H1 (cell line): Measurements from ENCODE around the gene KRT17.

ENCODE experiments used
- EZH2 ChIP-seq: fragments of 200-600 bp; sonication (generic); IDR thresholded peaks from 2 replicates; pipeline ENCODE4 v1.7.1; 2012; ENCODE audit warnings: low read depth, mild to moderate bottlenecking, moderate library complexity, low read length, inconsistent platforms; ENCODE audit not compliant: severe bottlenecking
- MAFK ChIP-seq: IDR thresholded peaks from 2 replicates; pipeline ENCODE4 v1.6.1; 2012; ENCODE audit warnings: low read depth, mild to moderate bottlenecking, improper control_type of control experiment, low read length
- NRF1 ChIP-seq: IDR thresholded peaks from 2 replicates; pipeline ENCODE4 v1.6.1; 2011; ENCODE audit warnings: mild to moderate bottlenecking, low read depth, low read length, improper control_type of control experiment
- USF2 ChIP-seq: IDR thresholded peaks from 2 replicates; pipeline ENCODE4 v1.6.1; 2011; ENCODE audit warnings: low read length, improper control_type of control experiment
- TF ChIP-seq, protein P1 (sequence below), 3 experiments: IDR thresholded peaks; 1 replicate in 2 of 3; 2 replicates in 1 of 3; pipeline versions ENCODE4 v1.5.1 to v1.6.1; 2011; ENCODE audit warnings: low read length in 3 of 3, mild to moderate bottlenecking in 3 of 3, inconsistent platforms in 2 of 3, low read depth in 1 of 3, moderate library complexity in 1 of 3; ENCODE audit not compliant: insufficient read depth in 1 of 3; ENCODE audit errors: control extremely low read depth in 1 of 3
- TF ChIP-seq, protein P2 (sequence below): IDR thresholded peaks from 2 replicates; pipeline ENCODE4 v1.6.1; 2012; ENCODE audit warnings: inconsistent platforms

GRCh38 chr17:41629316-41629715 lies 4.9 kb upstream of the KRT17 start:
- TF ChIP-seq, protein P1, sequence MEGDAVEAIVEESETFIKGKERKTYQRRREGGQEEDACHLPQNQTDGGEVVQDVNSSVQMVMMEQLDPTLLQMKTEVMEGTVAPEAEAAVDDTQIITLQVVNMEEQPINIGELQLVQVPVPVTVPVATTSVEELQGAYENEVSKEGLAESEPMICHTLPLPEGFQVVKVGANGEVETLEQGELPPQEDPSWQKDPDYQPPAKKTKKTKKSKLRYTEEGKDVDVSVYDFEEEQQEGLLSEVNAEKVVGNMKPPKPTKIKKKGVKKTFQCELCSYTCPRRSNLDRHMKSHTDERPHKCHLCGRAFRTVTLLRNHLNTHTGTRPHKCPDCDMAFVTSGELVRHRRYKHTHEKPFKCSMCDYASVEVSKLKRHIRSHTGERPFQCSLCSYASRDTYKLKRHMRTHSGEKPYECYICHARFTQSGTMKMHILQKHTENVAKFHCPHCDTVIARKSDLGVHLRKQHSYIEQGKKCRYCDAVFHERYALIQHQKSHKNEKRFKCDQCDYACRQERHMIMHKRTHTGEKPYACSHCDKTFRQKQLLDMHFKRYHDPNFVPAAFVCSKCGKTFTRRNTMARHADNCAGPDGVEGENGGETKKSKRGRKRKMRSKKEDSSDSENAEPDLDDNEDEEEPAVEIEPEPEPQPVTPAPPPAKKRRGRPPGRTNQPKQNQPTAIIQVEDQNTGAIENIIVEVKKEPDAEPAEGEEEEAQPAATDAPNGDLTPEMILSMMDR (IDR thresholded peaks at IDR 0.05; ENCODE audit: control extremely low read depth in 1 of 3, insufficient read depth in 1 of 3, low read depth in 1 of 3, low read length in 3 of 3), result no peak
- no peak for TF ChIP-seq NRF1
- TF ChIP-seq, protein P2, sequence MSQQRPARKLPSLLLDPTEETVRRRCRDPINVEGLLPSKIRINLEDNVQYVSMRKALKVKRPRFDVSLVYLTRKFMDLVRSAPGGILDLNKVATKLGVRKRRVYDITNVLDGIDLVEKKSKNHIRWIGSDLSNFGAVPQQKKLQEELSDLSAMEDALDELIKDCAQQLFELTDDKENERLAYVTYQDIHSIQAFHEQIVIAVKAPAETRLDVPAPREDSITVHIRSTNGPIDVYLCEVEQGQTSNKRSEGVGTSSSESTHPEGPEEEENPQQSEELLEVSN, result no peak
- no peak for TF ChIP-seq MAFK
- TF ChIP-seq EZH2, result no peak
- TF ChIP-seq USF2, result no peak
